Motor neuron (in vitro differentiated cells): ENCODE results near the gene CYS1. TPM values are rescaled to one million over a fixed set of nuclear protein-coding genes. Genes with fewer than 3 reads are reported as not detected.

Experiments
- ATAC-seq, 8 experiments: fragments of 200-7000 bp; cut with Tn5 transposase; replicated peaks in 6 of 8; 2 replicates each; pipeline ENCODE4 v1.8.0; 2021; ENCODE audit warnings: mild to moderate bottlenecking in 8 of 8, moderate library complexity in 8 of 8
- H3K27ac ChIP-seq, 2 donors: fragments of 250-450 bp; sonication (Bioruptor Pico); 2 replicates each; pipeline ENCODE4 v1.9.0; 2021; ENCODE audit warnings: antibody characterized with exemption in 2 of 2, mild to moderate bottlenecking in 2 of 2, moderate library complexity in 1 of 2
- H3K4me1 ChIP-seq, 2 donors: fragments of 250-450 bp; sonication (Bioruptor Pico); replicated peaks in 1 of 2; 2 replicates each; pipeline ENCODE4 v1.6.1; 2021; ENCODE audit warnings: antibody characterized with exemption in 2 of 2, mild to moderate bottlenecking in 2 of 2, moderate library complexity in 1 of 2
- H3K4me3 ChIP-seq, 5 donors: fragments of 250-450 bp; sonication (Bioruptor Pico); 2 replicates each; pipeline ENCODE4 v1.9.0; 2021; ENCODE audit warnings: antibody characterized with exemption in 5 of 5, mild to moderate bottlenecking in 5 of 5, moderate library complexity in 4 of 5
- WGBS, 10 experiments: fragments of 450-650 bp; shearing (Covaris generic); methylation state at CpG; one replicate each; pipeline ENCODE4 v1.0.0; 2022; 5-methylcytosine and 5-hydroxymethylcytosine counted together
- in situ Hi-C, 9 experiments: fragments of 400-800 bp; cut with MboI; loops; one replicate each; pipeline ENCODE4 v1.15.0; 2021; ENCODE audit warnings: low sequenced_read_pairs in 9 of 9, low pct_unique_long_range_greater_than_20kb in 2 of 9; ENCODE audit not compliant: unreplicated experiment in 9 of 9
- total RNA-seq, 8 experiments: library from RNA; unstranded; fragments of 300-600 nt; gene quantifications; 2 replicates each; pipeline versions ENCODE4 v1.2.3 to v1.2.4, GENCODE V29; 2022

The CYS1 gene
- total RNA-seq, 8 experiments from 2014 or later = 0.14 to 6.2 (median 0.50) TPM; not detected in 1

DNA sequence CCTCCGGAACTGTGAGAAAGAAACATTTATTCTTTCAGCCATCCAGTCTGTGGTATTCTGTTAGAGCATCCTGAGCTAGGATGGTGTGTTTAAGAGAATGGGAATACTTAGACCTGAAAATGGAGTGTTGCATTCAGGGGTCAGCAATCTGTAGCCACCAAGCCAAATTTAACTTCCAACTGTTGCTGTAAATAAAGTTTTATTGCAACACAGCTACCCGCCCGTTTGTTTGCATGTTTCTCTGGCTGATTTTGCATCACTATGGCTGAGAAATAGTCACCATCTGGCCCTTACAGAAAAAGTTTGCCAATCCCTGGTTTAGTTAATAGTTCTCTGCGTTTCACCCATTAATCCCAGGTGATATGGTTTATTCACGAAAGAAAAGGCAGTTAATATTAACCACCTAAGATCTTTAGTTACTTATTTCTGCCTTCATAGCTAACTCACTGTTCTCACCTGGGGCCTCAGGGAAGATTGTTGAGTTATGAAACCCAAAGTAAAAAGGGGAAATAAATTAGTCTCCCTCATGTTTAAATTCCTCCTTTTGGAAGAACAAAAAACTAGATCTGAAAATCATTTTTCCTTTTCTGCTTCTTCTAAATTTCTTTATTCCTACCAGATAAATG lies 9.5 kb upstream of the CYS1 start:
- in situ Hi-C loops = no loop called here
- WGBS, 10 experiments = 19 to 60% (median 46%) methylated on average over 1 to 4 of the region's 5 CpGs
- no peak for ATAC-seq
- Histone ChIP-seq H3K4me3 (no peak overlapping the region), H3K27ac (no peak overlapping the region), H3K4me1 (peaks cover 9 to 10% of the 10 kb centered on the region in 2 donors)

DNA sequence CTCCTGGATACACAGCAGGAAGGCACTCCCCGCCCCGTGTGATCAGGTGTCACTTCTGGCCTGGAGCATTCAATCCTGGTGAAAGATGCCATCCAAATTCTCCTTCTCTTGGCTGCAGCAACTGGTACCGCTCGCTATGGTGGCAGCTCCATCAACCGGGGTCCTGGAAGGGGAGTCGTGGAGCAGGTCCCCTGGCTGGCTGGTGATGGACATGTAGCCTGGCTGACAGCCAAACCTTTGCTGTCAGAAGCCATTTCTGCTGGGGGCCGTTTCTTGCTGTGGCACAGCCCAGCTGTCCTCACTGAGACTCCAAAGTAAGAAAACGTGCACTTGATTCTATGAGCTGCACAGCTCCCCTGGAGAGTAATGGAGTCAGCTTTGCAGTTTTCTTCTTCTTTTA lies 7.1 kb upstream of the CYS1 start:
- WGBS, 10 experiments = 60 to 85% (median 70%) methylated on average over 1 to 6 of the region's 8 CpGs; no CpG with 5 or more reads in 3 of the 10 experiments
- Histone ChIP-seq H3K4me1 (no peaks in the 10 kb centered on the region), H3K4me3 (no peak overlapping the region), H3K27ac (no peak overlapping the region)
- no peak for ATAC-seq
- in situ Hi-C loops = no loop called here

DNA sequence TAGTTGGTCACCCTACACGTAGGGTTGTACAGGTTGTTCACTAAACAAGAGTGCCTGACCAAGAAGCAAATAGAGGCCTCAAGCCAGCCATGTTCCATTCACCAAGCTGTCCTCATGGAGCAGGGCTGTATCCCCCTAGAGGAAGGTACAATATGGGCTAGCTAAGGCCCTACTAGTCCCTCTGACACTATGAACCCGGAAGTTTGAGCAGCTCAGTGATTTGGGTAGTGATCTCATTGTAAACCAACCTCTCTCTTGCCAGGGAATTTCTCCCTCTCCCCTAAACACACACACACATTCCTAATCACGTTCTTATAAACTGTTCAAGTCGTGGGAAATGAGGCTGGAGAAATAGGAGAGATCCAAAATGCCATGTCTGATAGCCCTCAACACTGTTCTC lies 6.7 kb upstream of the CYS1 start:
- ATAC-seq = no peak
- no peaks in the 10 kb centered on the region for H3K4me1 ChIP-seq
- in situ Hi-C loops = no loop called here
- 0 to 100% (median 60%) methylated on average over 1 of the region's 4 CpGs; no CpG with 5 or more reads in 5 of the 10 experiments for WGBS, 10 experiments
- H3K27ac ChIP-seq = no peak overlapping the region
- no peak overlapping the region for H3K4me3 ChIP-seq

DNA sequence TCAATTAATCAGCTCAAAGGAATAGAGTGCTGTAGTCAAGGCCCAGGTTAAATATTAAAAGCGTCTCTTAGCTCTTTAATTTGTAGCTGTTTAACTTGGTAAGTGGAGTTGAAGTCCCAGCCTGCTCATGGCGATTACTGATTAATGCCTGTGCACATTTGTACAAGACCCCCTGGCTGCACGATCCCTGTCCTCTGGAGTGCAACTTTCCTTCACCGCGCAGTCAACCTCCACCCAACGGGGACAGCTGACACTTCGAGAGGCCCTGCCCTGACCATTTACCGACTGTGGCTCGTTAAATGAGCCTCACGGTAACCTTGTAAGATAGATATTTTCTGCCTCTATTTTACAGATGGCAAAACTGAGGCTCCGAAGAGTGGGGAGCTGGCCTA lies 5.5 kb upstream of the CYS1 start:
- H3K4me3 ChIP-seq = no peak overlapping the region
- WGBS, 10 experiments = 0 to 93% (median 64%) methylated on average over 1 to 10 of the region's 11 CpGs
- in situ Hi-C loops = no loop called here
- H3K27ac ChIP-seq = no peak overlapping the region
- ATAC-seq = no peak
- H3K4me1 ChIP-seq = no peaks in the 10 kb centered on the region

DNA sequence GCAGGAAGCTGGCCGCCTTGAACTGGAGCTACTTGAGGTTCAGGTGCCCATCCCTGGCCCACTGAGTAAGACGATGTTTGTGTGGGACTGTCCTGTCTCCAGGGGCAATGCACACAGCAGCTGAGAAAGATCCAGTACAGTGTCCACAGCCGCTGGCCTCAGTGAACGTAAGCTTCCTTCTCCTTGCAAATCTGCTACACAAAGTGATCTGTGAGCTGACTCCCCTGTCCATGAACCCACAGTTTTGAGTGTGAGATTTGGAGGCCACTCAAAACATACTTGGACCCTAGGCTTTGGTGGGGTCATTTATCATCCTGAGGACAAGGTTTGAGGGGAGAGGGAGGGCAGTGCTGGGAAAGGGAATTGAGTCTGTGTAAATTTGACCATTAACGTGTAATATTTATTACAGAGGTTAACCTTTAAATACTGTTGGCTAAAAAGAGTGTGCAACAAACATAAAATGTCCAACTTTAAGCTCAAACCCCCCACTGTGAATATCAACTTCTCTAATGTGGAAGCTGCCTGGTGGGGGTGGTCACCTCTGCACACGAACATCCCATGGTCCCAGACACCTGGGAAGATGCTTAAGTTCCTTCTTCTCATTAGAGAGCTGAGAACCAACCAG lies 4.9 kb upstream of the CYS1 start:
- in situ Hi-C loops = no loop called here
- peak in 1 of 8 experiments; percentile 39 for ATAC-seq
- Histone ChIP-seq H3K4me1 (no peaks in the 10 kb centered on the region), H3K27ac (no peak overlapping the region), H3K4me3 (no peak overlapping the region)
- 13 to 100% (median 67%) methylated on average over 1 to 4 of the region's 6 CpGs; no CpG with 5 or more reads in 1 of the 10 experiments for WGBS, 10 experiments

DNA sequence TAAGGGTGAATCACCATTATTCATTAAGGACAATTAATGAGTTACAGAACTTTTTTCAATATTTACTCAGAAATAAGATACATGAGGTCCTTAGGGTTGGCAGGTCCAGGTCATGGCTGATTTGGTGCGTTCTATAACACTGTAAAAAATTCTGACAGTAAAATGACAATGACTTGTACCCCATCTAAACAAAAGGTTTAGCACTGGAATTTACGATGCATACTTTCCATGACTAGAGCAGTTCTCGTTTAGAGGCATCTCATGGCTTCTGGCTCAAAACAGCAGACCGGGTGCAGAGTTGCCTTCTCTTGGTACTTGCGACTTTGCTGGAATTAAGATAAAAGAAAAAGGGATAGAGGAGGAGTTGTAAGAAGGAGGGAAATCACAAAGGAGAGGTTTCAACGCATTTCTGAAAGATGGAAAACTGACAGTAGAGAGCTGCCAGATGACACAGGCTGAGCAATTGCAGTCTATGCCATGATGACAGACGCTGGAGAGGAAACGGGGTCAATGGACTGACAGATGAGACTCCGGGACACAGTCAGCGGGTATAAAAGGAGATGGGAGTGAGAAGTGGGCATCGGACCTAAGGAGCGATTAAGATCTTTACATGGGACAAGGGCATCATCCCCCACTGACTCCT lies 4.1 kb upstream of the CYS1 start:
- no peak overlapping the region for H3K4me3 ChIP-seq
- in situ Hi-C loops = no loop called here
- 3 to 79% (median 54%) methylated on average over 4 to 12 of the region's 12 CpGs; no CpG with 5 or more reads in 1 of the 10 experiments for WGBS, 10 experiments
- no peaks in the 10 kb centered on the region for H3K4me1 ChIP-seq
- no peak overlapping the region for H3K27ac ChIP-seq
- ATAC-seq = no peak

DNA sequence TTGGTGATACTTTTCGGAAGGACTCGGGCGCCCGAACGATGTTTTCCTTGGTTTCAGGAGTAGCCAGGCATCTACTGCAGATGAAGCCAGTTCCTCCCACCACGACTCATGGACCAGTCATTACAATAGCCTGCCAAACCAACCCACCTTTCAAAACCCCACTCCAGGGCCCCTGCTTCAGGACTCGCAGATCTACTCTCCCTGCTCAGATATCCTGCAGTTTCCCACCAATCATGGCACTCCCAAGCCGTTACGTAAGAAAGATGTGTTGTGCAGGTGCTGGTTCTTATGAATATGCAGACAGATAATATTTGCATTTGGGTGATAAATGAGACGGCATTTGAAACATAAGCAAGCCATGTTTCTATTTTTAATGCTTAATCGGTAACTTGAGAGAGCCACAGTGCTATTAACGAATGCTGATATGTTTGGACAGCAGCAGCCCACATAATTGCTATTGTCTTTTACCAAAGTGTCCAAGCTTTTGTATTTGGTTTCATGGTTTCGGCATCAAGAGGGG lies 3.5 kb upstream of the CYS1 start:
- ATAC-seq = peak in 1 of 8 experiments; percentile 65

DNA sequence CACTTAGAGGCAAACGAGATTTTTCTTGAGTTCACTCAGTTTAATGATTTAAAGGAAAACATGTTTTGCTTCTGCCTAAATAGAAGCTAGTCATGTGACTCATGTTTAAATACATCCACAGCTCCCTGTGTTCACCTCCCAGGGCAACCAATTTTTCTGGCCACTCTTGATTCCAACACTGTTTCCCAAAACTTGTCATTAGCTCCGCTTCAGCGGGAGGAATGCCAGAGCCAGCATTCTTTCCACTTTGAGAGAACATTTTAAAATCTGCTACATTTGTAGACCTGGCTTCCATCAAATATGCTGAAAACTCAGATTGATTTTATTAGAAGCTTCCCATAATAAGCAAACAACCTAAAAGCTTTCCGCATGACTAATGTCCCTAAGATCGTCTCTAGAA lies 2.8 kb upstream of the CYS1 start:
- ATAC-seq = no peak
- in situ Hi-C loops = no loop called here
- Histone ChIP-seq H3K4me3 (no peak overlapping the region), H3K27ac (no peak overlapping the region), H3K4me1 (peaks cover 0 to 2% of the 10 kb centered on the region in 2 donors)
- WGBS, 10 experiments = 0 to 100% (median 79%) methylated on average over 1 to 5 of the region's 5 CpGs; no CpG with 5 or more reads in 1 of the 10 experiments

More for the DNA sequence above, 3.5 kb upstream of the CYS1 start:
- H3K4me1 ChIP-seq = peaks cover 0 to 2% of the 10 kb centered on the region in 2 donors
- 0 to 82% (median 58%) methylated on average over 4 to 11 of the region's 13 CpGs; no CpG with 5 or more reads in 1 of the 10 experiments for WGBS, 10 experiments
- H3K4me3 ChIP-seq = no peak overlapping the region
- in situ Hi-C loops = no loop called here
- no peak overlapping the region for H3K27ac ChIP-seq

DNA sequence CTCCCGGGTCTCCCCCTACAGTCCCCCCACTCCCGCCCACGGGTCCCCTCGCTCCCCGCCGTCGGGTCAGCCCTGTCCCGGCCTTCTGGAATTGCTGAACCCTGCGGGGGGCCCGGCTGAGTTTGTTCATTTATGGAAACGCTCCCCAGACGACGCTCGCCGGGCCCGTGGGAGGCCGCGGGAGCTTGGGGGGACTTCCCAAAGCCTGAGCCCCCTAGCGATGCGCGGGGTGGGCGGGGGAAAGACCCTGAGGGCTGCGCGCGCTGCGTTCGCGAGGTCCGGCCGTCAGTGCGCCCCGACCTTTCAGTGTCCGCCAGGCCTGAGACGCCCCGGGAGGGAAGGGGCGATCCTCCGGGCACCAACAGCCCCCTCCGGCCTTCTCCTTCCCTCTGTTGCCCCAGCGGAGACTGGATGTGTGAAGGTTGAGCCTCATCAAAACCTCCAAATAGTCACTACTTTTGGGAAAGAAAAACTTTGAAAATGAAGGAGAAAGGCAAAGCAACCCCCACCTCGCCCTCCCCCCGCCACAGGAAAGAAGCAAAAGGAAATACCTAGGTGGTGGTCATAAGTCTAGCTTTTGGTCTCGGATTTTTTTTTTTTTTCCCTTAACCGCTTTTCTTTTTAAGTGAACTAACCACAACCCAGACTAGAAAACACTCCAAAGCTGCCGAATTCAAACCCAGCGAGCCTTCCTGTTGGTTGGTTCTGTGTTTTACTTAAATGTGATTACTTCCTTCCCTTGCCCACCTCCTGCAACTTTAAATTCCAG lies 509 bp upstream of the CYS1 start:
- 20 to 65% (median 42%) methylated on average over 1 to 10 of the region's 45 CpGs; no CpG with 5 or more reads in 2 of the 10 experiments for WGBS, 10 experiments
- ATAC-seq = peak in 5 of 8 experiments; percentile 13 to 76 (median 71)

DNA sequence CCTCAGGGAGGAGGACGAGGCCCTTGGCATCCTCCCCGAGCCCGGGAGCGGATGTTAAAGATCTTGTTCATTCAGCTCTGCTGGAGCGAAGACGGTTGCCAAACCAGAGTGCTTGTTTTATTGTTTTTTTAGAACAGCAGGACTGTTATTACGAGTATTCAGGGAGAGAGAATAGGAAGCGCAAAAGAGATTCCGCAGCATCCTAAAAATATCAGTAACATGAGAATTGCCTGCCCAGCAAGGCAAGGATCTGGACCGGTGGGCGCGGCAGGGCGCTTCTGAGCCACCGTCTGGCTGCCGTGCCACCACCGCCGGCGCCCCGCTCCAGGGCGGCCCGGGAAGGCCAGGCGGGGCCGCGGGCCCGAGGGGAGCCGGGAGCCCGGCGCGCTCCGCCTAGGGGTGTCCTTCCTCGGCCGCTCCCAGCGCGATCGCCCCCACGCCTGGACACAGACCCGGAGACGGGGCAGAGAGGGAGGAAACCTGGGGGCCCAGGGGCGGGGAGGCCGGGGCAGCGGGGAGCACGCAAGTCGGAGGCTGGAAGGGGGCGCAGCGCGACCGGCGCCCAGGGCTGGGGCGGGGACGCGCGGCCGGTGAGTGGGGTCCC lies 843 bp downstream of the CYS1 start:
- Histone ChIP-seq H3K4me1 (peaks cover 0 to 2% of the 10 kb centered on the region in 2 donors), H3K27ac (no peak overlapping the region), H3K4me3 (peak overlapping the region; percentile 23 to 47 (median 37))
- WGBS, 10 experiments = 0 to 21% (median 9%) methylated on average over 1 to 7 of the region's 53 CpGs; no CpG with 5 or more reads in 2 of the 10 experiments
- peak in 7 of 8 experiments; percentile 56 to 72 (median 67) for ATAC-seq
- in situ Hi-C loops = no loop called here

More for the DNA sequence above, 509 bp upstream of the CYS1 start:
- Histone ChIP-seq H3K4me1 (peaks cover 0 to 2% of the 10 kb centered on the region in 2 donors), H3K4me3 (peak overlapping the region in 4 of 5 donors; percentile 23 to 47 (median 38)), H3K27ac (no peak overlapping the region)
- in situ Hi-C loops = no loop called here

DNA sequence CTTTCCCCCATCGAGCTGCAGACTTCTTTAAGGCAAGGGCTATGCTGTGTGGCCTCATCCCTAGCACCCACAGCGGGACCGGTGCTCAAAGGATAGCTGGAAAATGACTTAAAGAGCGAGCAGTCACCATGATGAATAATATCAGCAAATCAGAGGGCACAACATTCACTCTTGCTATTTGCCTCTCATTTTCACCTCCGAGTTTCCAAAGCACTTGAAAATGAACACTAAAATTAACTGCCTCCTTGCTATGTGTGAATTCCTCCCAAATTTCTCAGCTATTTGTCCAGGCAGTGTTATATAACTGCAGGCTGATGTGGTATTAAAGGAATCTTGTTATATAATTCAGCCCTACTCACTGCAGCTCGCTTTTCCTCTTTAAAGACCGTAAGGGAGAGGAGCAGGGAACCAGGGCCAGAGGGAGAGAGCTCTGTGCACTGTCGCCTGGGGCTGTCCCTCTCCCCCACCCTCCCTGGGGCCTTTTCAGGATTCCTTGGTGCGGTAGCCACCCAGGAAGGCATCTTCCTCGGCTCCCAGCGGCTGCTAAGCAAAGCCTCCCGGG lies 1.4 kb downstream of the CYS1 start:
- in situ Hi-C loops = no loop called here
- 10 to 51% (median 29%) methylated on average over 1 to 11 of the region's 12 CpGs for WGBS, 10 experiments
- peak in 4 of 8 experiments; percentile 3 to 66 (median 24) for ATAC-seq
- no peak overlapping the region for H3K27ac ChIP-seq
- peak overlapping the region in 4 of 5 donors; percentile 27 to 47 (median 38) for H3K4me3 ChIP-seq
- H3K4me1 ChIP-seq = peaks cover 0 to 2% of the 10 kb centered on the region in 2 donors

DNA sequence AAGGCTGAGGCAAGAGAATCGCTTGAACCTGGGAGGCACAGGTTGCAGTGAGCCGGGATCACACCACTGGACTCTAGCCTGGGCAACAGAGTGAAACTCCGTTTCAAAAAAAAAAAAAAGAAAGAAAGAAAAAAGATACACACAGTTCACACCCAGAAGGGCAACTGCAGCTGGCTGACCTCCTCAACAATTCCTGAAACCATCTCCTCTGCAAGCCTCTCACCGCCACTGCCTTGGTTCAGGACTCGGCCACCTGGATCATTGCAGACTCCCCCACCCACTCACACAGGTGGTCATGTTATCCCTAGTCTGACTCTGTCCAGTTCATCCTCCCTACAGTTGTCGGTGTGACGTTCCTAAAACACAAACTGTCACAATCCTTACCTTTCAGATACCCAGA lies 2.2 kb downstream of the CYS1 start:
- 76 to 100% (median 92%) methylated on average over 2 to 7 of the region's 7 CpGs; no CpG with 5 or more reads in 3 of the 10 experiments for WGBS, 10 experiments
- Histone ChIP-seq H3K4me3 (no peak overlapping the region), H3K4me1 (peaks cover 0 to 2% of the 10 kb centered on the region in 2 donors), H3K27ac (no peak overlapping the region)
- in situ Hi-C loops = no loop called here
- ATAC-seq = no peak
